WTC11 (cell line): Measurements from ENCODE around the gene ID4. TPM values are rescaled to one million over a fixed set of nuclear protein-coding genes. Genes with fewer than 3 reads are reported as not detected.

ENCODE experiments used
- ATAC-seq: fragments of 200-7000 bp; cut with Tn5 transposase; 2 replicates; pipeline ENCODE4 v1.10.0; 2021; ENCODE audit warnings: mild to moderate bottlenecking, moderate library complexity
- CTCF ChIA-PET: fragments of 300-600 bp; sonication (Branson Sonifier 250); formaldehyde crosslinking; loops from one replicate; lab custom pipeline; 2021; ENCODE audit warnings: antibody characterized with exemption; lab: Charles Lee
- POLR2A ChIA-PET: fragments of 350-600 bp; sonication (Branson Sonifier 250); formaldehyde crosslinking; loops from one replicate; lab custom pipeline; 2021; ENCODE audit warnings: antibody characterized with exemption; lab: Charles Lee
- DNase-seq: peaks from one replicate; pipeline ENCODE4 v3.0.0; 2021; ENCODE audit warnings: low spot score
- H3K27ac Mint-ChIP-seq: 2 replicates; pipeline ENCODE4 v1.8.0; 2021; ENCODE audit warnings: mixed read lengths
- H3K27me3 Mint-ChIP-seq: 2 replicates; pipeline ENCODE4 v1.8.0; 2021; ENCODE audit warnings: low read depth, mild to moderate bottlenecking, moderate library complexity, mixed read lengths
- H3K36me3 Mint-ChIP-seq: 2 replicates; pipeline ENCODE4 v1.8.0; 2021; ENCODE audit warnings: mixed read lengths
- H3K4me1 Mint-ChIP-seq: 2 replicates; pipeline ENCODE4 v1.8.0; 2022; ENCODE audit warnings: mixed read lengths
- H3K4me3 Mint-ChIP-seq: 2 replicates; pipeline ENCODE4 v1.8.0; 2021; ENCODE audit warnings: mild to moderate bottlenecking, moderate library complexity, mixed read lengths
- H3K9me3 Mint-ChIP-seq: 2 replicates; pipeline ENCODE4 v1.8.0; 2021; ENCODE audit warnings: mixed read lengths
- CREB1 ChIP-seq: sonication (generic); formaldehyde crosslinking; IDR thresholded peaks from 2 replicates; pipeline ENCODE4 v1.8.0; 2023; ENCODE audit warnings: mild to moderate bottlenecking, missing genetic modification reagents
- CREM ChIP-seq: sonication (generic); formaldehyde crosslinking; IDR thresholded peaks from 2 replicates; pipeline ENCODE4 v1.8.1; 2022; ENCODE audit warnings: mild to moderate bottlenecking, missing genetic modification reagents, moderate library complexity
- ELF4 ChIP-seq: sonication (generic); formaldehyde crosslinking; IDR thresholded peaks from 2 replicates; pipeline ENCODE4 v1.8.1; 2022; ENCODE audit warnings: low read depth, mild to moderate bottlenecking, moderate library complexity, missing genetic modification reagents
- EMX1 ChIP-seq: fragments of 250-450 bp; sonication (Bioruptor Pico); IDR thresholded peaks from 2 replicates; pipeline ENCODE4 v1.8.0; 2021; ENCODE audit warnings: mild to moderate bottlenecking
- ETV6 ChIP-seq: sonication (generic); formaldehyde crosslinking; IDR thresholded peaks from 2 replicates; pipeline ENCODE4 v1.8.1; 2022; ENCODE audit warnings: mild to moderate bottlenecking, missing genetic modification reagents
- HMGA2 ChIP-seq: fragments of 250-450 bp; sonication (Bioruptor Pico); IDR thresholded peaks from 2 replicates; pipeline ENCODE4 v1.4.0; 2021; ENCODE audit warnings: mild to moderate bottlenecking, moderate library complexity
- IRF2 ChIP-seq: sonication (generic); formaldehyde crosslinking; IDR thresholded peaks from 2 replicates; pipeline ENCODE4 v1.8.0; 2022; ENCODE audit warnings: low read depth, missing genetic modification reagents, borderline replicate concordance
- JUN ChIP-seq: sonication (generic); formaldehyde crosslinking; IDR thresholded peaks from 2 replicates; pipeline ENCODE4 v1.8.0; 2023; ENCODE audit warnings: mild to moderate bottlenecking, missing genetic modification reagents
- NR1H2 ChIP-seq: sonication (generic); formaldehyde crosslinking; IDR thresholded peaks from 2 replicates; pipeline ENCODE4 v1.9.0; 2021; ENCODE audit warnings: mild to moderate bottlenecking, moderate library complexity, missing genetic modification reagents
- PREB ChIP-seq: sonication (generic); formaldehyde crosslinking; IDR thresholded peaks from 2 replicates; pipeline ENCODE4 v1.8.1; 2022; ENCODE audit warnings: mild to moderate bottlenecking, missing genetic modification reagents, moderate library complexity, borderline replicate concordance
- PRRX2 ChIP-seq: fragments of 250-450 bp; sonication (Bioruptor Pico); IDR thresholded peaks from 2 replicates; pipeline ENCODE4 v1.8.0; 2021; ENCODE audit warnings: mild to moderate bottlenecking
- TEAD4 ChIP-seq: sonication (generic); formaldehyde crosslinking; IDR thresholded peaks from 2 replicates; pipeline ENCODE4 v1.8.0; 2022; ENCODE audit warnings: mild to moderate bottlenecking, missing genetic modification reagents
- TP53 ChIP-seq: sonication (generic); formaldehyde crosslinking; IDR thresholded peaks from 2 replicates; pipeline ENCODE4 v1.8.1; 2023; ENCODE audit warnings: mild to moderate bottlenecking, missing genetic modification reagents
- ZBTB43 ChIP-seq: sonication (generic); formaldehyde crosslinking; IDR thresholded peaks from 2 replicates; pipeline ENCODE4 v1.8.1; 2023; ENCODE audit warnings: mild to moderate bottlenecking, missing genetic modification reagents
- ZMAT4 ChIP-seq: fragments of 250-450 bp; sonication (Bioruptor Pico); IDR thresholded peaks from 2 replicates; pipeline ENCODE4 v1.9.0; 2021; ENCODE audit warnings: mild to moderate bottlenecking
- ZNF232 ChIP-seq: sonication (generic); formaldehyde crosslinking; IDR thresholded peaks from 2 replicates; pipeline ENCODE4 v1.8.0; 2022; ENCODE audit warnings: mild to moderate bottlenecking, missing genetic modification reagents
- total RNA-seq: library from RNA; stranded (reverse); gene quantifications from 3 replicates; pipeline ENCODE4 v1.2.3, GENCODE V29; 2021
- TF ChIP-seq, protein P1 (sequence below): sonication (generic); formaldehyde crosslinking; IDR thresholded peaks from 2 replicates; pipeline ENCODE4 v1.8.0; 2023; ENCODE audit warnings: missing genetic modification reagents
- TF ChIP-seq, protein P2 (sequence below): fragments of 250-450 bp; sonication (Bioruptor Pico); conservative IDR thresholded peaks from 2 replicates; pipeline ENCODE4 v1.9.0; 2021; ENCODE audit warnings: mild to moderate bottlenecking
- TF ChIP-seq, protein P3 (sequence below): sonication (generic); formaldehyde crosslinking; IDR thresholded peaks from 2 replicates; pipeline ENCODE4 v1.8.0; 2023; ENCODE audit warnings: missing genetic modification reagents, mild to moderate bottlenecking, borderline replicate concordance
- TF ChIP-seq, protein P4 (sequence below): sonication (generic); formaldehyde crosslinking; IDR thresholded peaks from 2 replicates; pipeline ENCODE4 v1.8.0; 2022; ENCODE audit warnings: mild to moderate bottlenecking, missing genetic modification reagents

The ID4 gene
- total RNA-seq, 1 experiment from 2014 or later: 4.5 TPM

GRCh38 chr6:19852090-19852457 lies 14.9 kb downstream of the ID4 start:
- TF ChIP-seq PREB (CRISPR knock-in tag): no peak
- no peak for TF ChIP-seq JUN (CRISPR knock-in tag)
- TF ChIP-seq HMGA2 (CRISPR knock-in tag): no peak
- TF ChIP-seq ETV6 (CRISPR knock-in tag): no peak
- TF ChIP-seq, protein P1, sequence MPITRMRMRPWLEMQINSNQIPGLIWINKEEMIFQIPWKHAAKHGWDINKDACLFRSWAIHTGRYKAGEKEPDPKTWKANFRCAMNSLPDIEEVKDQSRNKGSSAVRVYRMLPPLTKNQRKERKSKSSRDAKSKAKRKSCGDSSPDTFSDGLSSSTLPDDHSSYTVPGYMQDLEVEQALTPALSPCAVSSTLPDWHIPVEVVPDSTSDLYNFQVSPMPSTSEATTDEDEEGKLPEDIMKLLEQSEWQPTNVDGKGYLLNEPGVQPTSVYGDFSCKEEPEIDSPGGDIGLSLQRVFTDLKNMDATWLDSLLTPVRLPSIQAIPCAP (CRISPR knock-in tag): no peak
- TF ChIP-seq EMX1 (CRISPR knock-in tag): no peak
- TF ChIP-seq, protein P2, sequence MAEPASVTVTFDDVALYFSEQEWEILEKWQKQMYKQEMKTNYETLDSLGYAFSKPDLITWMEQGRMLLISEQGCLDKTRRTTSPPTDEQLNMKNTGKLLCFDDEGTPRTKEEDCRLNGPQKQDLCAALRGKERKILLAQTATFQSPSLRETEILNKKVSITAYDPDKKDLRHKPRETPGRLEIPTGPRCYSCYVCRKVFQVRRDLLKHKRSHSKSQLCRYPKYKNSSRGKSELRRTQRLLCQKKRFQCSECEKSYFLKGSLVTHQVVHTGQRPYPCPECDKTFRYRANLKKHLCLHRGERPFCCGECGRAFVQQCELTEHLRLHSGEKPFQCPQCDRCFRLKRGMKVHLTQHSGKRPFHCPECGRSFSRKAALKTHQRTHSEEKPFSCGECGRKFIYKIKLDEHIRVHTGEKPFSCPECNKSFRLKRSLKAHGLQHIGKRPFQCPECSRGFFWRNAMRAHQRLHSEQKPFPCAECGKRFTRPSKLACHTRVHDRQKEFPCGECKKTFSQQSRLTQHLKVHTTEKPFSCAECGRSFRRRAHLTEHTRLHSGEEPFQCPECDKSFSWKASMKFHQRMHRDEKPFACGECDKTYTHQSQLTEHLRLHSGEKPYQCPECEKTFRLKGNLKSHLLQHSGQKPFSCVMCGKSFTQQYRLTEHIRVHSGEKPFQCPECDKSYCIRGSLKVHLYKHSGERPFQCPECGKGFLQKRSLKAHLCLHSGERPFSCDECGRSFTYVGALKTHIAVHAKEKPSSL (CRISPR knock-in tag): no peak
- no peak for TF ChIP-seq ZBTB43 (CRISPR knock-in tag)
- TF ChIP-seq TEAD4: no peak
- no peak for TF ChIP-seq PRRX2 (CRISPR knock-in tag)
- TF ChIP-seq CREB1 (CRISPR knock-in tag): no peak
- TF ChIP-seq IRF2: no peak
- TF ChIP-seq ELF4: no peak
- no peak for TF ChIP-seq NR1H2 (CRISPR knock-in tag)
- no peak for TF ChIP-seq CREM (CRISPR knock-in tag)
- TF ChIP-seq TP53 (CRISPR knock-in tag): no peak
- no peak for TF ChIP-seq ZMAT4 (CRISPR knock-in tag)
- TF ChIP-seq, protein P3, sequence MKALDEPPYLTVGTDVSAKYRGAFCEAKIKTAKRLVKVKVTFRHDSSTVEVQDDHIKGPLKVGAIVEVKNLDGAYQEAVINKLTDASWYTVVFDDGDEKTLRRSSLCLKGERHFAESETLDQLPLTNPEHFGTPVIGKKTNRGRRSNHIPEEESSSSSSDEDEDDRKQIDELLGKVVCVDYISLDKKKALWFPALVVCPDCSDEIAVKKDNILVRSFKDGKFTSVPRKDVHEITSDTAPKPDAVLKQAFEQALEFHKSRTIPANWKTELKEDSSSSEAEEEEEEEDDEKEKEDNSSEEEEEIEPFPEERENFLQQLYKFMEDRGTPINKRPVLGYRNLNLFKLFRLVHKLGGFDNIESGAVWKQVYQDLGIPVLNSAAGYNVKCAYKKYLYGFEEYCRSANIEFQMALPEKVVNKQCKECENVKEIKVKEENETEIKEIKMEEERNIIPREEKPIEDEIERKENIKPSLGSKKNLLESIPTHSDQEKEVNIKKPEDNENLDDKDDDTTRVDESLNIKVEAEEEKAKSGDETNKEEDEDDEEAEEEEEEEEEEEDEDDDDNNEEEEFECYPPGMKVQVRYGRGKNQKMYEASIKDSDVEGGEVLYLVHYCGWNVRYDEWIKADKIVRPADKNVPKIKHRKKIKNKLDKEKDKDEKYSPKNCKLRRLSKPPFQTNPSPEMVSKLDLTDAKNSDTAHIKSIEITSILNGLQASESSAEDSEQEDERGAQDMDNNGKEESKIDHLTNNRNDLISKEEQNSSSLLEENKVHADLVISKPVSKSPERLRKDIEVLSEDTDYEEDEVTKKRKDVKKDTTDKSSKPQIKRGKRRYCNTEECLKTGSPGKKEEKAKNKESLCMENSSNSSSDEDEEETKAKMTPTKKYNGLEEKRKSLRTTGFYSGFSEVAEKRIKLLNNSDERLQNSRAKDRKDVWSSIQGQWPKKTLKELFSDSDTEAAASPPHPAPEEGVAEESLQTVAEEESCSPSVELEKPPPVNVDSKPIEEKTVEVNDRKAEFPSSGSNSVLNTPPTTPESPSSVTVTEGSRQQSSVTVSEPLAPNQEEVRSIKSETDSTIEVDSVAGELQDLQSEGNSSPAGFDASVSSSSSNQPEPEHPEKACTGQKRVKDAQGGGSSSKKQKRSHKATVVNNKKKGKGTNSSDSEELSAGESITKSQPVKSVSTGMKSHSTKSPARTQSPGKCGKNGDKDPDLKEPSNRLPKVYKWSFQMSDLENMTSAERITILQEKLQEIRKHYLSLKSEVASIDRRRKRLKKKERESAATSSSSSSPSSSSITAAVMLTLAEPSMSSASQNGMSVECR (CRISPR knock-in tag): no peak
- TF ChIP-seq, protein P4, sequence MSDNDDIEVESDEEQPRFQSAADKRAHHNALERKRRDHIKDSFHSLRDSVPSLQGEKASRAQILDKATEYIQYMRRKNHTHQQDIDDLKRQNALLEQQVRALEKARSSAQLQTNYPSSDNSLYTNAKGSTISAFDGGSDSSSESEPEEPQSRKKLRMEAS (CRISPR knock-in tag): no peak
- no peak for TF ChIP-seq ZNF232
- DNase-seq: no peak
- H3K4me1 Mint-ChIP-seq: peaks cover 8% of the 10 kb centered on the region
- H3K27ac Mint-ChIP-seq: no peak overlapping the region
- CTCF ChIA-PET: interaction anchor here (1.5 kb wide), 1 partner anchor 15 kb away, joined by 7 read pairs; the partner anchor contains the start of gene ID4
- no peaks in the 10 kb centered on the region for H3K27me3 Mint-ChIP-seq
- H3K36me3 Mint-ChIP-seq: peaks cover 3% of the 10 kb centered on the region; the same call in 1 of the 2 replicates
- POLR2A ChIA-PET: interaction anchor here (3.7 kb wide), 1 partner anchor 15 kb away, joined by 13 read pairs; the partner anchor contains the start of gene ID4
- no peak overlapping the region for H3K4me3 Mint-ChIP-seq
- ATAC-seq: no peak
- H3K9me3 Mint-ChIP-seq: peaks cover 8% of the 10 kb centered on the region
